Measurements from ENCODE around the gene SPATA31C1. TPM values are rescaled to one million over a fixed set of nuclear protein-coding genes. Genes with fewer than 3 reads are reported as not detected.
"Not testable (repeated sequence)": the region's sequence is repeated elsewhere in the genome, so short reads cannot be mapped to it uniquely, and the experiment has no call there.

The SPATA31C1 gene
- total RNA-seq, 1 donor from 2014 or later: not detected

DNA sequence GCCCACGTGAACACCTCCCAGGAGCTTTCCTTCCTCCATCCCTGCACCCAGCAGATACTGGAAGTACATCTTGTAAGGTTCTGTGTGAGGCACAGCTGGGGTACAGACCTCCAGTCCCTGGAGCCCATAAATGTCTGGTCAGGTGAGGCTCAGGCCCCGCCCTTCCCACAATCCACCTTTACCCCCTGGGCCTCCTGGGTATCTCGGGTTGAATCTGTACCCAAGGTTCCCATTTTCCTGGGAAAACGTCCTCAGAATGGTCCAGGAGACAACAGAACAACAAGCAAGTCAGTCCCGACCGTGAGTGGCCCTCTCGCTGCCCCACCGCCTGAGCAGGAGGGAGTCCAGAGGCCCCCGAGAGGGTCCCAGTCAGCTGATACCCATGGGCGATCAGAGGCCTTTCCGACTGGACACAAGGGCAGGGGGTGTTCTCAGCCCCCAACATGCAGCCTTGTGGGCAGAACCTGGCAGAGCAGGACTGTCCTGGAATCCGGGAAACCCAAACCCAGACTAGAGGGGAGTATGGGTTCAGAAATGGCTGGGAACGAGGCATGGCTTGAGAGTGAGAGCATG is 30.7 kb upstream of the SPATA31C1 start:
- DNase-seq: no peak

DNA sequence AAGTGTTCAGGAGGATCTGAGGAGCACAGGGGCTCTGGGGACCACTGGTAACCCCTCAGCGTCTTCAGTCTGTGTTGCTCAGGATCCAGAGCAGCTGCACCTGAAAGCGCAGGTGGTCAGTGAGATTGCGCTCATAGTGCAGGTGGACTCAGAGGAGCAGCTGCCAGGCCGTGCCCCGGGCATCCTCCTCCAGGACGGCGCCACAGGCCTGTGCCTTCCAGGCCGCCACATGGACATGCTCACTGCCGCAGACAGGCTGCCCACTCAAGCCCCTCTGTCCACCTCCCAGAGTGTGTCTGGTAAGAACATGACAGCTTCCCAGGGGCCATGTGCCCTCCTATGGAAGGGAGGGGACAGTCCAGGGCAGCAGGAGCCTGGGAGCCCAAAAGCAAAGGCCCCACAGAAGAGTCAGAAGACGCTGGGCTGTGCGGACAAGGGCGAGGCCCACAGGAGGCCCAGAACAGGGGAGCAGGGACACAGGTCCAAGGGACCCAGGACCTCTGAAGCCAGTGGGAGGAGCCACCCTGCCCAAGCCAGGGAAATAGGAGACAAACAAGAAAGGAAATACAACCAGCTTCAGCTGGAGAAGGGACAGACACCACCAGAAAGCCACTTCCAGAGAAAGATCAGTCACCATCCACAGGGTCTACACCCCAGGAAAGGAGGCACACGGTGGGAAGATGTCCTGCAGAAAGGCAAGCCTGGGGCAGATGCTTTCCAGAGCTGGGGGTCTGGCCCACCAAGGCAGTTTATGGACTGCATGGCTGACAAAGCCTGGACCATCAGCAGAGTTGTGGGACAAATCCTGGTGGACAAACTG is 29.9 kb upstream of the SPATA31C1 start:
- no peak for DNase-seq

DNA sequence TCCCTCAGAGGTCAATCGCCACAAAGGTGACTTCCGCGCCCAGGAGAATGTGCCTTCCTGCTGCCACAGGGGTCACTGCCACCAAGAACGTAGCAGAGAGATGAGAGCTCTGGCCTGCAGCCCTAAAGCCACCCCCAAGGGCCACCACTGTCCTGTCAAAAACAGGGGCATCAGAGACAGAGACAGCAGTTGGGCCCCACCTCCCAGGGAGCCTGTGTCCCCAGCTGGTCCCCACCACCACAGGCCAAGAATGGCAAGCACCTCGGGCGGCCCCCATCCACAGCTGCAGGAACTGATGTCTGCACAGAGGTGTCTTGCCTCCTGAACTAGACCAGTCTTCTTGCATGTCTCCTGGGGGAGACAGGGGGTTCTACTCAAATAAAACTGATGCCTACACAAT is 29.3 kb upstream of the SPATA31C1 start:
- DNase-seq: no peak

DNA sequence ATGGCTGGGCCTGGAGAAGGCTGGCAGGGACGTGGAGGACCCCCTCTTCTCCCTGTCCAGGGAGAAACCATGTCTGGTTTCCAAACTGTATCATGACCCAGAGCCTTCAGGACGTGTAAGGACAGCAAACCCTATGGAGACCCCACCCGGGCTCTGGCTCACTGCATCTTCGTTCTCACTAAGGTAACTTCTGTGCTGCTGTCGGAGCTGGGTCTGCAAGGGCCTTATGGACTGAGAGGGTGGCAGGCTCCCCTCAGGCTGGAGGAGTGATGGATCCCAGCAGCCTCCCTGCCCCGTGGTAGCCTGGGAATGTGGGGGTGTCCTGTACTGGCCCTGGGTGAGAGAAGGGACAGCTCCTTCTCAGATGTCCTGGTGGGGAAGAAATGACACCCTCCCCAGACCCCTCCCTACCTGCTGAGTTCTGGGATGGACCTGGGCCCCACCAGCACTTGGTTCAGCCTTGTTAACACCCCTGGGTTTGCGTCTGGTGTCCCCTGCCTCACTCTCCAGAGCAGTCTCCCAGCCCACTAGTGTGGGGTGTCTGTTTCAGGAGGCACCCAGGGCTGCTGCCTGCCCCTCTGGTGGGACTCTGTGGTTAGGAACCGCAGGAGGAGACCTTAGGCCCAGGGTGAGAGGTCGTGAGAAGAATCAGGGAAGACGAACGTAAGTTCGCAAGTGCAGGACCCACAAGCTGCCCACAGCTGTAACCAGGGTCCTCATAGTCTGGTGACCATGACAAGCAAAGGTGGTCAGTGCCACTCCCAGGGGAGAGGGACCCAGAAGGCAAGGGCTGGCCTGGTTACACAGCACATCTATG is 28.5 kb upstream of the SPATA31C1 start:
- no peak for DNase-seq

DNA sequence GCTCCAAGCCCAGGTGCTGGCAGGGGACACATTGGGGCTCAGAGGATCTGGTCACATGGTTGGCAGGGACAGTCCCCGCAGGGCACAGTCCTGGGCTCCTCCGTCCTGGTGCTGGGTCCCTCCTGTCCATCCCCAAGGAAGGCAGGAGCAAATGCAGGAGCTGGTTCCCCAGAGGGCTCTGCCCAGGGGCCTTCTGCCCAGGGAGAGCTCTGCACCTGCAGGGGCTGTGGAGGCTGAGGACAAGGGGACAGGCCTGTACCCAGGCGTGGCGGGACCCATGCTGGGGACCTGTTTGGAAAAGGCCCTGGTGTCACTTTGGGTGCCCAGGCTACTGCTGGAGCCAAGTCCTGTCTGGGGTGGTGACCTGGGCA is 27.9 kb upstream of the SPATA31C1 start:
- DNase-seq: no peak

DNA sequence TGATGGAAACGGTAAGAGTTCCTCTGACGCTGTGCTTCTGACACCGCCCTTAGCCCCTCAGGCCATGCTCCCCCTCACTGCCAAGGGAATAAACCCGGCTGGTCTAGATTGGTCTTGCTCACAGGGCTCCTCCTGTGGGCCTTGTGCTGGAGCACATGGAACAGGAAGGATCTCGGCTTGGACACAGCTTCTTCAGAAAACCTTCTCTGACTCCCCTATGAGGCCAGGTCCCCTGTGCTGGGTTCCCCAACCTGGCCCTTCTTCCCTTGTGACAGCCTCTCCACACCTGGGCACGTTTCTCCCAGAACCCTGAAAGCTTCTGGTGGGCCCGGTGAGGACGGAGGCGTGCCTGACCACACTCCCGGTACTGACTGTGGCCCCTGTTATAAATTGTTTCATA is 26.9 kb upstream of the SPATA31C1 start:
- no peak for DNase-seq

DNA sequence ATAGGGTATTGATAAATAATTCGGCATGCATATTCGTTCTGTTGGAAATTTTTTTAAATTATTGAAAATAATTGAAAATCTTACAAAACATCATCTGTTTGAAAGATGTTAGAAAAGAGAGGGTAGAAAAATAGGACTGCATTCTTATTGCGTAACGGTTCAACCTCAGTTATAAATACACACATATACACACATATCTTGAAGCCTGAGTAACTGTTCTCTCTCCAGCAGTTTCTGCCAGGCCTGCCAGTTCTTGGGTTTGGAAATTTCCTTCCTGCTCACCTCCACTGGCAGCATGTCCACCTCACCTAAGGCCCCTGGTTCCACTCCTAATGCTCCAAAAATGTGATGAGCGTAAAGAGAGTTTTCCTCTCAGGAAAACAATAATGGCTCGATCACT is 26.0 kb upstream of the SPATA31C1 start:
- DNase-seq: no peak

DNA sequence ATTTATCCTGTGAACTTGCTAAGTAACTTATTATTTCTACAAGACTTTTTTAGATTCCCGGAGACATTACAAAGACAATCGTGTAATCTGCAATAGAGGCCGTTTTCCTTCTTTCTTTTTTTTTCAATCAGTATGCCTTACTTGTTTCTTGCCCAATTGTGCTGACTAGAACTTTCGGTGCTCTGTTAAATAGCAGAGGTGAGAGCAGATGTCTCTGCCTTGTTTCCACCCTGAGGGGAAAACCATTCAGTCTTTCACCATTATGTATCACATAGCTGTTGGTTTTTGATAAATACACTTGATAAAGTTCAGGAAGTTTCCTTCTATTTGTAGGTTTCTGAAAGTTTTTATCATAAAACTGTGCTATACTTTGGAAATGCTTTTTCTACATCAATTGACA is 24.8 kb upstream of the SPATA31C1 start:
- no peak for DNase-seq

DNA sequence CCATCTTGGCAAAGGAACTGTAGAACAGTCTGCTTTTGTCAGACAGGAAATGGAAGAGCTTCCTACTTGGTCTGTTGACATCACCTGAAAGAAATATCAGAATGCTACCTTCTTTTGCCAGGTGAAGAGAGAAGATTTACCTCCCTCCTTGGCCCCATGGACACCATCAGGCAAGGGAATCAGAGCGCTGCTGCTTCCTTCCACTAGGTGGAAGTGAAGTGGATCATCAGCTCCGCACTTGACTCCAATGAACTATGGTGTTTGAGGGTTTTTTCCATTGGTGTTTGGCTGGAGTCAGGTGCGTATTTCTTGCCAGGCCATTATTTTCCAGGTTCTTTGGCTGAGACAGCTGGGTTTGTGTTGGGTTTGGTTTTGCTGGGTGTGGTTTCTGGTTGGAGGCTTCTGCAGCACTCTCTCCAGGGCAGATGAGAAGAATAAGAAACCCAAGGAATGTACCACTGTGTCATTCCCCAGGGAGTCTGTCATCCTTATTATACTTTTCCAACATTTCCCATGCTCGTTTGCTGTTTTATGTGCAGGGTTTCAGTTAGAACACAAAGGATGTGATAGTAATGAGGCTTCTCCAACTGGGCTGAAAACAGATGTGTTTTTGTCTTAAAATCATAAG is 22.6 kb upstream of the SPATA31C1 start:
- no peak for DNase-seq

DNA sequence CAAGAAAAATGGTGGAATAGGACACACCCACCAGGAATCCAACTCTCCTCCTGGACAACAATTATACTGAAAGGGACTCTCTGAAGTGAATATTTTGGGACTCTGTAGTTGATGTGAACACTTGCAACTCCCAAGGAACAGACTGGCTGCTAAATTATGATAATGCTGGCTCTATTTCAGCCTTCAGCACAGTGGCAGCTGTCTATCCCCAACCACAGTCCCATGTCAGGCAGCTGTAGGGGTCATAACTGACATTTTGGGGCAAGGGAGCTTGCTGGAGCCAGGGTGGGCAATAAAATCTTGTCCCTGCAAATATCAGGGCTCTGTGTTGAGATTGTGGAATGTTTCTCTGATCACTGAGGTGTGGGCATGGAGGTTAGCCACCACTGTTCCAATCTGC is 20.9 kb upstream of the SPATA31C1 start:
- DNase-seq: no peak

DNA sequence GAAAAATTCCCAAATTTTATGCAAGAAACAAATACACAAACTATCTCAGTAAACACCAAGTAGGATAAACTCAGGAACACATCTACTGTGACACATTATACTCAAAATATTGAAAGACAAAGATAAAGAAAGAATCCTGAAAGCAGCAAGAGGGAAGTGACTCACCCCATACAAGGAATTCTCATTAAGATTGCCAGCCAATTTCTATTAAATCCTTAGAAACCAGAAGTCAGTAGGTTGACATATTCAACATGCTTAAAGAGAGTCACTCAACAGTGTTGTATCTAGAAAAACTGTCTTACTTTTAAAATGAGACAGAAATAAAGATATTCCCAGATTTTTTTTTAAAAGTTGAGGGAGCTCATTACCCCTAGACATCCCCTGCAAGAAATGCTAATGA is 19.6 kb upstream of the SPATA31C1 start:
- no peak for DNase-seq

DNA sequence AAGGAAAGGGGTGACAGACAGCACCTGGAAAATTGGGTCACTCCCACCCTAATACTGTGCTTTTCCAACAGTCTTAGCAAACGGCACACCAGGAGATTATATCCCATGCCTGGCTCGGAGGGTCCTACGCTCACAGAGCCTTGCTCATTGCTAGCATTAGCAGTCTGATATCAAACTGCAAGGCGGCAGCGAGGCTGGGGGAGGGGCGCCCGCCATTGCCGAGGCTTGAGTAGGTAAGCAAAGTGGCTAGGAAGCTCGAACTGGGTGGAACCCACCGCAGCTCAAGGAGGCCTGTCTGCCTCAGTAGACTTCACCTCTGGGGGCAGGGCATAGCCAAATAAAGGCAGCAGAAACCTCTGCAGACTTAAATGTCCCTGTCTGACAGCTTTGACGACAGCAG is 15.4 kb upstream of the SPATA31C1 start:
- not testable (repeated sequence) for DNase-seq

DNA sequence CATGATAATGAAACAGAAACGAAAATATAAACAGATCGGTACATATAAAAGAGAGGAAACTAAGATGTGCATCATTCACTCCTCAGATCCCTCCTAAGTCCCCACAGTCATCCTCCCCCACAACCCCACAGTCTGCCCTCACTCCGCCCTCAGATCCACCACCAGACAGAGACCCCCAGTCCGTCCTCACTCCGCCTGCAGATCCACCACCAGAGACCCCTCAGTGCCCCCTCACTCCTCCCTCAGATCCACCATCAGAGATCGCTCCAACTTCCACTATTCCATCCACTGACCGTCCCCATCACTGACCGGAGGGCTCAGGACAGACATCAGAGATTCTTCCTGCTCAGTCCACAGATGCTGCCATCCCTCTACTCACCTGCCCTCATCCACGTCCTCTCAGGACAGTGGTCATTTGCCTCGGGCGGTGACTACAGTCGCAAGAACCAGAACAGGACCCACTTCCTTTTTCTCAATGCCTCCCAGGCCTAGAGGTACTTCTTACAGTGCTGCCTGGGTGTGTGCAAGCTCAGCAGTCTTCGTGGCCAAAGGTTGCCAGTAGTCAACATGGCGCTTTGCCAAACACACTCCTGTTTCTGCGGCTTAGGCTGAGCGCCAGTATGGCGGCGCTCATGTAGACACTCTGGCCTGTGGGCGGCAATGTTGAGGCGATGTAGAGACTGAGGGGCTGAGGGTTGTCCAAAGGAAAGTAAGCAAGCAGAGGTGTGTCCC is 8.3 kb upstream of the SPATA31C1 start:
- DNase-seq: no peak

DNA sequence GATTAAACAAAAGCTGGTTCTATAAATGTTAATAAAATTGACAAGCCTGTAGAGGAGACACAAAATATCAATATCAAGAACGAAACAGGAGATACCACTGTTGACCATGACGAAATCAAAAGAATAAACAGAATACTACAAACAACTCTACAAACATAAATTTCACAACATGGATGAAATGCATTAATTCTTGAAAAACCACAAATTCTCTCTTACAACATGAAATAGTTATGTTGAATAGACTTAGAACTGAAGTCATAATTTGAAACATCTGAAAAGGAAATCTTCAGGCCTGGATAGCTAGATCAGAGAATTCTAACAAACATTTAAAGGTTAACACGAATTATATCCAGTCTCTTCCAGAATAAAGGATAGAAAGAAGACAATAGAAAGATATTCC is 6.9 kb upstream of the SPATA31C1 start:
- no peak for DNase-seq

DNA sequence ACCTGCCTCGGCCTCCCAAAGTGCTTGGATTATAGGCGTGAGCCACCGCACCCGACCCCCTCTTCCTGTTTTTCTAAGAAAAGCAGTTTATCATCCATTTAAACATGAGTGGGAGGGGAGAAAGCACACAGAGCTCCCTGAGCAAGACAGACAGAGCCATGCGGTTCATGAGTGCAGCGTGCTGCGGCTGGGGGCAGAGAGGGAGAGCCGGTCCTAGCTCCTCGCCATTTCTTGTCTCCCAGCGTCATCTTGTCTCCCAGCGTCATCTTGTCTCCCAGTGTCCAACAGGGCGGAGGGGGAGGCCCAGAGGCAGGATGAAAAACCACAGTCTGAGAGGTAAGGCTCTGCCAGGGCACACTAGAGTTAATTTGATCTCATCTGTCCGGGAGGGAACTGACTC is 1.3 kb downstream of the SPATA31C1 start:
- not testable (repeated sequence) for DNase-seq

DNA sequence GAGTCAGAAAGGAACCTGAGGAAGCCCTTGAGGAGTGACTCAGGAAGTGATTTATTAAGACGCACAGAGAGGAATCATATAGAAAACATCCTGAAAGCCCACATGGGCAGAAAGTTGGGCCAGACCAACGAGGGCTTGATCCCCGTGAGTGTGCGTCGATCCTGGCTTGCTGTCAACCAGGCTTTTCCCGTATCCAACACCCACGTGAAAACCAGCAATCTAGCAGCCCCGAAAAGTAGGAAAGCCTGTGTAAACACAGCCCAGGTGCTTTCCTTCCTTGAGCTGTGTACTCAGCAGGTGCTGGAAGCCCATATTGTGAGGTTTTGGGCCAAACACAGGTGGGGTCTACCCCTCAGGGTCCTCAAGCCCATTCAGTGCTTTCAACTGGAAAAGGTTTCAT is 3.8 kb downstream of the SPATA31C1 start:
- not testable (repeated sequence) for DNase-seq

DNA sequence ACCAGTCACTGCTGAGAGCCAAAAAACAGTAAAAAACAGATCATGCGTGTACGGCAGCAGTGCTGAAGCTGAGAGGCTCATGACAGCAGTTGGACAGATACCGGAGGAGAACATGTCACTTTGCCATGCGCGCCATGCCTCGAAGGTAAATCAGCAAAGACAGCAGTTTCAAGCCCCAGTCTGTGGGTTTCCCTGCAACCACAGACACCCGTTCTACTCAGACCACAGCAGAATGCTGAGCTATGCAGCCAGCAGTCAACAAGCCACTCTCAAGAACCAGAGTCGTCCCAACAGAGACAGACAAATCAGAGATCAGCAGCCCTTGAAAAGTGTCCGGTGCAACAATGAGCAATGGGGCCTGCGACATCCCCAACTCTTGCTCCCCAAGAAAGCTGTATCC is 5.2 kb downstream of the SPATA31C1 start:
- not testable (repeated sequence) for DNase-seq

DNA sequence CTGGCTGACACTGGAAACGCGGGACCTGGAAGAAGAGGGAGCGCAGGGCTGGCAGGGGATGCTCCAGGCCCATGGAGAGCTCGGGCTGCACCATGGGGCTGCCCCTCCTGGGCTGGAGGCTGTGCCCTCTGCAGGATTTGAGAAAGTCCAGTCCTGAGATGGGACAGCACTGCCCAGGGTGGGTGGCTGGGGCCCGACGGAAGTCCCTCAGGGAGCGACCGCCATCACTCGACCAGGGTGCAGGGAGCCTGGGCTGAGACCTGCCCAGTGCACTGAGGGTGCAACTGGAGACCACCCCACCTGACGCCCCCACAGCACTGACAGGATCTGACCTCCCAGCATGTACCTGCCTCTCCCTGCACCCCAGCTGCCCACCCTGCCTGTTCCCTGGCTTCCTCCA is 7.1 kb downstream of the SPATA31C1 start:
- not testable (repeated sequence) for DNase-seq

DNA sequence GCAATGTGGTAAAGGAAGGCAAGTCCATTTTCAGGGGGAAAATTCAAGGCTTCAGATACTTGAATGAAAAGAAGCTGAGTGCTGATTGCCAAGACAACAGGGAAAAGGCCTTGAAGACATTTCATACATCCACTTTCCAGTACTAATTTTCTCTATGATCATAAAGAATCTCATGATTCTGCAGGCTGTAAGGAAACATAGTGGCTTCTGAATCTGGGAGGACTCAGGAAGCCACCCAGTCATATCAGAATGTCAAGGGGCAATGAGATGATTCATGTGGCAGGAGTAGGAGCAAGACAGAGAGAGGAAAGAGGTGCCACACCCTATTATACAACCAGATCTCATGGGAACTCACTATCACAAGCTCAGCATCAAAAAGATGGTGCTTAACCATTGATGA is 11.4 kb downstream of the SPATA31C1 start:
- DNase-seq: not testable (repeated sequence)

DNA sequence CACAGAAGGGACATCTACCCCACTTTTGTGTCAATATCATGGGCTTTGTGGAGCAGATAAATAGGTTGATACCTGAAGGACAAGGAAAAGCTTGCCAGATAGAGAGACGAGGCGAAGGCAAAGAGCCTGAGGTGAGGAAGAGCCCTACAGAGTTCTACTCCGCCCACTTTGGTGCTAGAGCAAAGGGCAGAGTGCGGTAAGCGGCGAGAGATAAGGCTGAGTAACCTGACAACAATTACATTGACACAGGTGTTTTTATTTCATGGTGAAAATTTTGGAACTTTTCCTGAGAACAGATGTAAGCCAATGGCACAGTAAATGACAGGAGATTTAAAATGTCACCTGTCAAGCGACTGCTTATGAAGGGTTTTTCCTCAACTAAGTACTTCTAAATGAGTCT is 16.7 kb downstream of the SPATA31C1 start:
- not testable (repeated sequence) for DNase-seq

DNA sequence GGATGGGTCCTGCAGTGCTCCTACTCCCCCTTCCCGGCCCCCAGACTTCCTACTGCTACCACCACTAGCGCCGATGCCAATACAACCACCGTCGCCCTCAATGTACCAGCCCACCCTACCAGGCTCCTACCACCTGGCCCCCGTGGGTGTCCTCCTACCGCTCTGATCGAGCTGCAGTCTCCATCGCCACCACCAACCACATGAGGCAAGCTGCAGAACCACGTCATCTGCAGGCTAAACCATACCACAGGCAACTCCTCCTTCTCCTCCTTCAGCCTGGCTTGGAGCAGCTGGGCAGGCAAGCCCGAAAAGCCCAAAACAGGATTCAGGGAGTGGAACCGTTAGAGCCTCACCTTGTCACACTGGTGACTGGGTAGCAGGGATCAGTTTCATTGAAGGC is 19.6 kb downstream of the SPATA31C1 start:
- DNase-seq: not testable (repeated sequence)

DNA sequence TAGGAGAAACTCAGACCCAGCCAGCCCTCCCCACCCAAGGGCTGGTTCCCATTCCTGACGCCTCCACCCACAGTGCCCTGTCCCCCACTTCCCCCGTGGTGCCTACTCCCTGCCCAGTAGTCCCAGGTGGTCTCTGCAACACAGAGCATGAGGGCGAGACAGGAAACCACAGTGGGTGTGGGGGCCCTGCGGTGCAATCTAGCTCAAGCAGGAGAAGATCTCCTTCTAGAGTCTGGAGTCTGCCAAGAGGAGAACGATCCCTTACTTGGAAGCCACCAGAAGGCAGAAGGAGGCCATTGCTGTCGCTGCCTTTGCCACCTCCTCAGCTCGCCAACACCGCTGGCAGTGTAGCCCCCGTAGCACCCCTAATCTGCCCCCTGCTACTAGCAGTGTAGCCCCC is 20.2 kb downstream of the SPATA31C1 start:
- not testable (repeated sequence) for DNase-seq

All from occipital lobe (tissue), 2 donors.